SK-N-SH treated with all-trans-retinoic acid at 6 μM for 48 hours (cell line): ENCODE results near the gene TAF1B.
A peak's percentile ranks its signal among the peaks of the same experiment; 100 is the strongest.

Experiments used
- ATAC-seq: fragments of 200-7000 bp; cut with Tn5 transposase; 3 replicates; pipeline ENCODE4 v1.9.1; 2020; ENCODE audit warnings: mild to moderate bottlenecking, moderate library complexity
- CREB5 ChIP-seq: fragments of 250-450 bp; sonication (Bioruptor Pico); IDR thresholded peaks from 2 replicates; pipeline ENCODE4 v1.5.1; 2020; ENCODE audit warnings: low read depth, mild to moderate bottlenecking, moderate library complexity
- CSDC2 ChIP-seq: fragments of 250-450 bp; sonication (Bioruptor Pico); IDR thresholded peaks from 2 replicates; pipeline ENCODE4 v1.5.0; 2020; ENCODE audit warnings: mild to moderate bottlenecking, moderate library complexity
- ESRRG ChIP-seq: fragments of 250-450 bp; sonication (Bioruptor Pico); IDR thresholded peaks from 2 replicates; pipeline ENCODE4 v1.6.1; 2021; ENCODE audit warnings: mild to moderate bottlenecking
- GLIS3 ChIP-seq: fragments of 250-450 bp; sonication (Bioruptor Pico); IDR thresholded peaks from 2 replicates; pipeline ENCODE4 v1.5.0; 2020; ENCODE audit warnings: mild to moderate bottlenecking, moderate library complexity
- ISL1 ChIP-seq: fragments of 250-450 bp; sonication (Bioruptor Pico); IDR thresholded peaks from 2 replicates; pipeline ENCODE4 v2.1.2; 2022; ENCODE audit warnings: mild to moderate bottlenecking, moderate library complexity
- OSR1 ChIP-seq: fragments of 250-450 bp; sonication (Bioruptor Pico); IDR thresholded peaks from 2 replicates; pipeline ENCODE4 v1.8.0; 2022; ENCODE audit warnings: moderate library complexity, mild to moderate bottlenecking, inconsistent platforms
- PPARA ChIP-seq: fragments of 250-450 bp; sonication (Bioruptor Pico); IDR thresholded peaks from 2 replicates; pipeline ENCODE4 v1.5.0; 2020; ENCODE audit warnings: mild to moderate bottlenecking, borderline replicate concordance
- RARB ChIP-seq: fragments of 250-450 bp; sonication (Bioruptor Pico); IDR thresholded peaks from 2 replicates; pipeline ENCODE4 v1.8.0; 2021; ENCODE audit warnings: mild to moderate bottlenecking, moderate library complexity
- SNAI2 ChIP-seq: fragments of 250-450 bp; sonication (Bioruptor Pico); IDR thresholded peaks from 2 replicates; pipeline ENCODE4 v1.5.0; 2020; ENCODE audit warnings: mild to moderate bottlenecking, moderate library complexity
- TCF4 ChIP-seq: fragments of 250-450 bp; sonication (Bioruptor Pico); IDR thresholded peaks from 2 replicates; pipeline ENCODE4 v1.8.0; 2021; ENCODE audit warnings: mild to moderate bottlenecking, moderate library complexity, borderline replicate concordance
- TOX ChIP-seq: fragments of 250-450 bp; sonication (Bioruptor Pico); IDR thresholded peaks from 2 replicates; pipeline ENCODE4 v1.8.0; 2021; ENCODE audit warnings: mild to moderate bottlenecking, moderate library complexity, borderline replicate concordance
- TSHZ2 ChIP-seq: fragments of 250-450 bp; sonication (Bioruptor Pico); IDR thresholded peaks from 2 replicates; pipeline ENCODE4 v1.5.0; 2020; ENCODE audit warnings: mild to moderate bottlenecking, moderate library complexity
- ZC3H10 ChIP-seq: fragments of 250-450 bp; sonication (Bioruptor Pico); IDR thresholded peaks from 2 replicates; pipeline ENCODE4 v1.5.1; 2021; ENCODE audit warnings: mild to moderate bottlenecking, moderate library complexity
- ZFP3 ChIP-seq: fragments of 250-450 bp; sonication (Bioruptor Pico); IDR thresholded peaks from 2 replicates; pipeline ENCODE4 v1.5.0; 2020; ENCODE audit warnings: mild to moderate bottlenecking, moderate library complexity
- ZFP30 ChIP-seq: fragments of 450-650 bp; formaldehyde crosslinking; IDR thresholded peaks from 2 replicates; pipeline ENCODE4 v1.5.0; 2022; ENCODE audit warnings: mild to moderate bottlenecking, moderate library complexity
- ZNF70 ChIP-seq: fragments of 450-650 bp; formaldehyde crosslinking; IDR thresholded peaks from 2 replicates; pipeline ENCODE4 v1.5.0; 2020; ENCODE audit warnings: mild to moderate bottlenecking, moderate library complexity
- ZNF8 ChIP-seq: fragments of 450-650 bp; formaldehyde crosslinking; IDR thresholded peaks from 2 replicates; pipeline ENCODE4 v1.5.0; 2020; ENCODE audit warnings: mild to moderate bottlenecking, moderate library complexity
- TF ChIP-seq, protein P1 (sequence below): fragments of 250-450 bp; sonication (Bioruptor Pico); IDR thresholded peaks from 2 replicates; pipeline ENCODE4 v1.8.0; 2020; ENCODE audit warnings: mild to moderate bottlenecking, moderate library complexity, borderline replicate concordance
- TF ChIP-seq, protein P2 (sequence below): fragments of 250-450 bp; sonication (Bioruptor Pico); IDR thresholded peaks from 2 replicates; pipeline ENCODE4 v1.5.1; 2021; ENCODE audit warnings: mild to moderate bottlenecking, moderate library complexity
- TF ChIP-seq, protein P3 (sequence below): fragments of 250-450 bp; sonication (Bioruptor Pico); IDR thresholded peaks from 2 replicates; pipeline ENCODE4 v1.8.0; 2021; ENCODE audit warnings: low read depth, mild to moderate bottlenecking, moderate library complexity, borderline replicate concordance

Gene TAF1B

DNA sequence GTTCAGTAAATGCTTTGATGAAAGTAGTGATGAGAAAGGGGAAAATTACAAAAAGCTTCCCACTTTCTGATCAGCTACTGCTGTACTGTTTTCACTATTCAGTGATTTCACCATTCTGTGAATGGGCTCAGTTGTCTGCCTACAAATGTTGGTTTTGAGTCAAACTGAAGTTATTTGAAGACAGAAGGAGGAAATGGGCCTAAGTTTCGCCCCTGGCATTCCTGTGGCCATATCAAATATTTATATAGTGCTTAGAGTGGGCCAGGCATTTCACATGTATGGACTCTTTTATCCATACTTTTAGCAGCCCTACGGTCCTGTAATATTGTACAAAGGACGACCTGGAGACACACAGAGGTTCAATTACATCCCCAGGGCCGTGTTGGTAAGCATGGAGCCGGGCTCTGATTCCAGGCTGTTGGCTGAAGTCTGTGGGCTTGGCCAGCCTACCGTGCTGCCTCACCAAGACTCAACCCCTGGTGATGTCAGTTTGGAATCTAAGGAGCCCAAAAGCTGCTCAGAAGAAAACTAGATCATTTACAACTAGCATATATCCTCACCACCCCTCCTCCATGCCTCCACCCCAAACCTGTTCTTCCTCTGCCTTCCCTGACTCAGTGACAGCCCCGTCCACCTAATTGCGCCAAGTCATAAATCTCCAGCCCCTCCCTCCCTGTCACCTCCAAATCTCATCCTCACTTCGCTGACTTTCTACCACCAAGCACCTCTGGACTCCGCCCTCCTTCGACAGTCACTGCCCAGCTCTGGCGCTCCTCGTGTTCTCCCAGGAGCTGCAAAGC lies 98.1 kb downstream of the TAF1B start:
- TF ChIP-seq, protein P1, sequence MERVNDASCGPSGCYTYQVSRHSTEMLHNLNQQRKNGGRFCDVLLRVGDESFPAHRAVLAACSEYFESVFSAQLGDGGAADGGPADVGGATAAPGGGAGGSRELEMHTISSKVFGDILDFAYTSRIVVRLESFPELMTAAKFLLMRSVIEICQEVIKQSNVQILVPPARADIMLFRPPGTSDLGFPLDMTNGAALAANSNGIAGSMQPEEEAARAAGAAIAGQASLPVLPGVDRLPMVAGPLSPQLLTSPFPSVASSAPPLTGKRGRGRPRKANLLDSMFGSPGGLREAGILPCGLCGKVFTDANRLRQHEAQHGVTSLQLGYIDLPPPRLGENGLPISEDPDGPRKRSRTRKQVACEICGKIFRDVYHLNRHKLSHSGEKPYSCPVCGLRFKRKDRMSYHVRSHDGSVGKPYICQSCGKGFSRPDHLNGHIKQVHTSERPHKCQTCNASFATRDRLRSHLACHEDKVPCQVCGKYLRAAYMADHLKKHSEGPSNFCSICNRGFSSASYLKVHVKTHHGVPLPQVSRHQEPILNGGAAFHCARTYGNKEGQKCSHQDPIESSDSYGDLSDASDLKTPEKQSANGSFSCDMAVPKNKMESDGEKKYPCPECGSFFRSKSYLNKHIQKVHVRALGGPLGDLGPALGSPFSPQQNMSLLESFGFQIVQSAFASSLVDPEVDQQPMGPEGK (CRISPR knock-in tag), result no peak
- TF ChIP-seq ISL1 (CRISPR knock-in tag) (no peak), RARB (CRISPR knock-in tag) (no peak), CSDC2 (CRISPR knock-in tag) (no peak), OSR1 (no peak), ZC3H10 (CRISPR knock-in tag) (no peak), ZNF70 (CRISPR knock-in tag) (no peak), GLIS3 (CRISPR knock-in tag) (no peak), ZFP30 (CRISPR knock-in tag) (no peak)
- peak; percentile 50 for ATAC-seq

DNA sequence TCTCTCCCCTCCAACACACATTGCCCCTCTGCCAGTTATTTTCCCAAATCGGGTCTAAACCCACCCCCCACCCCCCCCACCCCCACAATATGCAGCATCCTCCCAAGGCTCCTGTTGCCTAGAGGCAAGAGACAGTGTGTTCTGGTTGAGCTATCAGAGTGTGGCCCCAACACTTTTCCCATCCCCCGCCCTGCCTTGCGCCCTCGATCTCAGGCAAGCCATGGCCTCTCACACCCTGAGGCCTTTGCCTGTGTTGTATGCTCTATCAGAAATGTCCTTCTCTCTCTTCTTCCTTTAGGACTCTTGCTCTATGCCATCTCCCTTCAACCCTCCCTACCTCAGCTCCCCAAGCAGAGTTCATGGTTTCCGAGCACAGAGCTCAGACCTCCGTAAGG lies 98.7 kb downstream of the TAF1B start:
- ATAC-seq, result no peak
- no peak for TF ChIP-seq CREB5 (CRISPR knock-in tag)
- TF ChIP-seq ISL1 (CRISPR knock-in tag), result no peak
- TF ChIP-seq PPARA (CRISPR knock-in tag), result no peak
- no peak for TF ChIP-seq ZNF8 (CRISPR knock-in tag)
- no peak for TF ChIP-seq ZC3H10 (CRISPR knock-in tag)
- TF ChIP-seq, protein P2, sequence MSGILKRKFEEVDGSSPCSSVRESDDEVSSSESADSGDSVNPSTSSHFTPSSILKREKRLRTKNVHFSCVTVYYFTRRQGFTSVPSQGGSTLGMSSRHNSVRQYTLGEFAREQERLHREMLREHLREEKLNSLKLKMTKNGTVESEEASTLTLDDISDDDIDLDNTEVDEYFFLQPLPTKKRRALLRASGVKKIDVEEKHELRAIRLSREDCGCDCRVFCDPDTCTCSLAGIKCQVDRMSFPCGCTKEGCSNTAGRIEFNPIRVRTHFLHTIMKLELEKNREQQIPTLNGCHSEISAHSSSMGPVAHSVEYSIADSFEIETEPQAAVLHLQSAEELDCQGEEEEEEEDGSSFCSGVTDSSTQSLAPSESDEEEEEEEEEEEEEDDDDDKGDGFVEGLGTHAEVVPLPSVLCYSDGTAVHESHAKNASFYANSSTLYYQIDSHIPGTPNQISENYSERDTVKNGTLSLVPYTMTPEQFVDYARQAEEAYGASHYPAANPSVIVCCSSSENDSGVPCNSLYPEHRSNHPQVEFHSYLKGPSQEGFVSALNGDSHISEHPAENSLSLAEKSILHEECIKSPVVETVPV, result no peak
- TF ChIP-seq ESRRG (CRISPR knock-in tag), result no peak
- no peak for TF ChIP-seq SNAI2 (CRISPR knock-in tag)
- no peak for TF ChIP-seq ZFP30 (CRISPR knock-in tag)
- no peak for TF ChIP-seq ZNF70 (CRISPR knock-in tag)
- no peak for TF ChIP-seq ZFP3 (CRISPR knock-in tag)
- TF ChIP-seq, protein P1 (CRISPR knock-in tag), result no peak
- no peak for TF ChIP-seq CSDC2 (CRISPR knock-in tag)
- TF ChIP-seq OSR1, result no peak
- TF ChIP-seq TCF4 (CRISPR knock-in tag), result no peak
- no peak for TF ChIP-seq RARB (CRISPR knock-in tag)
- TF ChIP-seq, protein P3, sequence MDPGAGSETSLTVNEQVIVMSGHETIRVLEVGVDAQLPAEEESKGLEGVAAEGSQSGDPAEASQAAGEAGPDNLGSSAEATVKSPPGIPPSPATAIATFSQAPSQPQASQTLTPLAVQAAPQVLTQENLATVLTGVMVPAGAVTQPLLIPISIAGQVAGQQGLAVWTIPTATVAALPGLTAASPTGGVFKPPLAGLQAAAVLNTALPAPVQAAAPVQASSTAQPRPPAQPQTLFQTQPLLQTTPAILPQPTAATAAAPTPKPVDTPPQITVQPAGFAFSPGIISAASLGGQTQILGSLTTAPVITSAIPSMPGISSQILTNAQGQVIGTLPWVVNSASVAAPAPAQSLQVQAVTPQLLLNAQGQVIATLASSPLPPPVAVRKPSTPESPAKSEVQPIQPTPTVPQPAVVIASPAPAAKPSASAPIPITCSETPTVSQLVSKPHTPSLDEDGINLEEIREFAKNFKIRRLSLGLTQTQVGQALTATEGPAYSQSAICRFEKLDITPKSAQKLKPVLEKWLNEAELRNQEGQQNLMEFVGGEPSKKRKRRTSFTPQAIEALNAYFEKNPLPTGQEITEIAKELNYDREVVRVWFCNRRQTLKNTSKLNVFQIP, result no peak
- TF ChIP-seq TOX (CRISPR knock-in tag), result no peak
- no peak for TF ChIP-seq TSHZ2
